Hindlimb muscle (tissue), 1 donor: ENCODE results near the gene TIMMDC1. TPM values are rescaled to one million over a fixed set of nuclear protein-coding genes. Genes with fewer than 3 reads are reported as not detected.

Experiments used
- DNase-seq: peaks from one replicate; pipeline ENCODE4 v3.0.0-alpha.2; 2013
- polyA plus RNA-seq: library from polyadenylated mRNA; unstranded; fragments of 120-200 nt; gene quantifications from one replicate; pipeline ENCODE4 v1.2.1, GENCODE V29; 2013; ENCODE audit not compliant: insufficient read length

TIMMDC1 gene
- 70.1 TPM for polyA plus RNA-seq

DNA sequence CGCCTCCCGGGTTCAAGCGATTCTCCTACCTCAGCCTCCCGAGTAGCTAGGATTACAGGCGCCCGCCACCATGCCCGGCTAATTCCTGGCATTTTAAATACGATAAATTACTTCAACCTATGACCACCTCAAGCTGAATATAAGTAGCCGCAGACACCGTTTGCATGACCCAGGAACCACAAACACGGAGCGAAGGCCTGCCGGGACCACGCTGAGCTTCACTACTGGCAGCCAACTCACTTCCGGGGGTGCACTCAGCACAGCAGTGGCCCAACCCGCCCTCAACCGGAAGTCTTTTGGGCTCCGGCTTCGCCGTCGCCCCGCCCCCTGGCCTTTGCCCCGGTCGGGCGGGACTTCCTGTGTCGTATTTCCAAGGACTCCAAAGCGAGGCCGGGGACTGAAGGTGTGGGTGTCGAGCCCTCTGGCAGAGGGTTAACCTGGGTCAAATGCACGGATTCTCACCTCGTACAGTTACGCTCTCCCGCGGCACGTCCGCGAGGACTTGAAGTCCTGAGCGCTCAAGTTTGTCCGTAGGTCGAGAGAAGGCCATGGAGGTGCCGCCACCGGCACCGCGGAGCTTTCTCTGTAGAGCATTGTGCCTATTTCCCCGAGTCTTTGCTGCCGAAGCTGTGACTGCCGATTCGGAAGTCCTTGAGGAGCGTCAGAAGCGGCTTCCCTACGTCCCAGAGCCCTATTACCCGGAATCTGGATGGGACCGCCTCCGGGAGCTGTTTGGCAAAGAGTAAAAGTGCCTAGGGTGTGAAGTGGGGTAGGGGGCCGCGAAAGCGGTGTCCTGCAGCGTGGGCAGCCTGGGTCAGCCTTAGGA, at the start of gene TIMMDC1:
TIMMDC1 (plus strand) TSS at position 362 of the 826 bp plus-strand sequence; CDS start at position 549, 187 bp downstream.
- DNase-seq, result peak; percentile 97

DNA sequence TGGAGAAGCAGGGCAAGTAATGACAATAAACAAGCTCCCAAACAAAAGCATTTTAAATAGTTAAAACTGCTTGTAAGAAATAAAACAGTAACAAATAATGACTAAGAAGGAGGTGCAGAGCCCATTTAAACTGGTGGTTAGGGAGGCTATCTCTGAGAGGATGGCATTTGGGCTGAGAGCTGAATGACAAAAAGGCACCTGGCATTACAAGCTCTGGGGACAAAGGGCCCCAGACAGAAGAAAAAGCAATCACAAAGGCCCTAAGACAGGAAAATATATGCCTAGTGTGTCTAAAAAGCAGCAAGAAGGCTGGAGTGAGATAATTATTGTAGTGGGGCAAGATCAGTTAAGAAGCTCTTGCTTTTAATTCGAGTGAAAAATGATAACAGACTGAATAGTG, 44.5 kb upstream of the TIMMDC1 start:
- DNase-seq, result no peak

- no peak for DNase-seq
Observed at GRCh38 chr3:119456469-119456868, 41.9 kb upstream of the TIMMDC1 start.

DNA sequence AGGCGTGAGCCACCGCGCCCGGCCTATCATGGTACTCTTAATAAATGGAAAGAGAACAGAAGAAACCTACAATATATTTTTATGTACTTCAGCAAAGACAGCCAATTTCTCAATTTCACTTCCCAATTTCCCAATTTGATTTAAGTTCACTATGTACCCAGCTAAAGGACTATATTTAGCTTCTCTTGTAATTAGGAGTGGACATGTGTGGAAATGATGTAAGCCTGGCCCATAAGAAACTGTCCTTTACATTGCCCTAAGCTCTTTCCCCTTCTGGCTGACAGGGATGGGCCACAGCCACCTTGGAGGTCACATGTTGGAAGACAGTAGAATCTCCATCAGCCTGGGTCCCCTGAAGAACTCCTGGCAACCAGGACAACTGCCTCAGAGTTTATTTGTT, 41.1 kb upstream of the TIMMDC1 start:
- DNase-seq, result no peak

DNA sequence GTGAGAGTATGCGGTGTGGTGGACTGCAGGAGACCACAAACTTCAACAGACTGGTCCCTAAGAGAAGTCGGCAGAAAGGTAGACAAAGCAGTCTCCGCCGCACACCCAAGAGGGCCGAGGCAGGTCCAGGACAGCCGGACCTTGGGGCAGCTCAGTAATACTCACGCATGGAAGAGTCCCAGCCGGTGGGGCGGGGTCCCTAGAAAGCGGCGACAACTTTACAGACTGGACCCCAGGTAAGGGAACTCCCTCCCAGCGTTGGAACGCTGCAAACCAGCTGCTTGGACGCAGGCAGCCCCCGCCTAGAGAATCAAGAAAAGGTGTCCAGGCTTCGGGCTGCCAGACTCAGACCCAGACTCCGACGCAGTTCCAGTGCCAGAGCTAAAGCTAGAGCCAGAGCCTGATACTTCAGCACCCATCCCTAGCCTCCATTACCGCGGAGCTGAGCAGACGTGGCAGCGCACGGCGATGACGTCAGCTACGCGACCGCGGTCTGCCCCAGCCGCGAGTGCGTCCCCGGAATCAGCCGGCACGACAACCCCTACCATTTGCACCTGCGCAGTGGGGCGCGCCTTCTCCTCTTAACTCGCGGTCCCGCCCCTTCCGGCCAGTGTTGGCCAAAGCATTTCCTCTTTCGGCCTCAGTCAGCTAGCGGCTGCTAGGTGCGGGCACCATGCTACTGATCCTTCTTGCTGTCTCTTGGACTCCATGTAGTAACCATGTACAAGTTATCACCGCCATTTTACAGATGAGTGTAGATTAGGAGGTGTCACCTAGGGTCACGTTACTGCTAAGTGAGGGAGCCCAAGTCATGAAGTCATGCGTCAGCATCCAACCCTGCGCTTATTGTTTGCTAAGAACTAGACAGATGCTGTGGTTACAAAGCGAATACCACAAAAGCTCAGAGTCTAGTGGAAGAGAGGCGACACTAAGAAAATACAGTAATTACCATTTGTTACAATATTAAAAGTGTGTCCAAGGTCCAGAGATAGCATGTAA, 34.9 kb upstream of the TIMMDC1 start, which contains the start of gene TMEM39A:
TMEM39A (minus strand) TSS at position 445 of the 999 bp plus-strand sequence. CDS start 1,541 bp downstream, outside the sequence.
- DNase-seq, result peak; percentile 100

DNA sequence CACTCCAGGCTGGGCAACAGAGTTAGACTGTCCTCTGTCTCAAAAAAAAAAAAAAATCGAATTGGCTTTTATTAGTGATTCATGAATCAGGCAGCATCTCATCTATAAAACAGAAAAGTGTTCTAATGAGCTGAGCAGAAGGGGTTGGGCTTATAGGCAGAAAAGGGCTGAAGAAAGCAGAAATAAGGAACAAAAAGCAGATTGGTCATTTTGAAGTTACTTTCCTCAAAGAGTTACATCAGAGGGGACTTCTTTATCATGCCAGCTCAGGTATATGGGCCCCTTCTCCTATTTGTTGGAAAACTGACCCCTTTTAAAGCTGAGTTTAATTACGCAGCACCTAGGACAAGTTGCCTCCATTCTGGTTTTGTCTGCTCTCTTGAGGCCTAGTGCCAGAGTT, 30.3 kb upstream of the TIMMDC1 start:
- no peak for DNase-seq

GRCh38 chr3:119469418-119470189, 28.7 kb upstream of the TIMMDC1 start:
- DNase-seq, result peak; percentile 40

DNA sequence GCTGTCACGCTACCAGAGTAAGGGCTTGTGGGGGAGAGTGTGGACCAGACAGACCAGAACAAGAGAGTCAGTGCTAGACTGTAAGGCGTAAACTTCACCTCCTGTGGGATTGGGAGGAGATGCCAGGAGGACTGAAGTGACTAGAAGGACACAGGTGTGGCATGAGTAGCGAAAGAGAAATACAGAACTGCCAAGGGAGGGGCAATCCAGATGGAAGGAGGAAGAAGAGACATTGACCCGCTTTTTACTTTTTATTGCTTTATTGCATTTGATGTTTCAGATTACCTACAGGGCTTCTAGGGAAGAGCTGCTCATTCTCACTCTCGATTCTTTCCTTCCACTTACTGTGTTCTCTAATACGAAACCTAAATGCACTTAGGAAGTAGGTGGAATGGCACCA, 27.5 kb upstream of the TIMMDC1 start:
- no peak for DNase-seq

DNA sequence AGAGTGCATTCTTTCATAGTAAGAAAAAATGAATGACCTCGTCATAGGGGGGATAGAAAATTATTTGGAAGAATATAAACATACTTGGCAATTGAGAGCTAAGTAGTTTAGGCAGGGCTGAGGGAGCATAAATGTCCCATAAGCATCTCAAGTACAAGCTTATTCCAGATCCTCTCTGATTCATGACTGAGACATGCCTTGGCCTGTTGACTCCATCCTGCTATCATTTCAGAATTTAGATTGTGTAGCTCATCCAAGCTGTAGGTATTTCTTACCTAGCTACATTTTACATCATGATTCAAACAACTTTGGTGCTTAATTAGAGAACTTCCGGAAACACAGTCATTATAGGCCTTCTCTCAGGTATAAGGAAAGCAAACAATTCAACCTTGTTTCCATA, 17.3 kb upstream of the TIMMDC1 start:
- no peak for DNase-seq

DNA sequence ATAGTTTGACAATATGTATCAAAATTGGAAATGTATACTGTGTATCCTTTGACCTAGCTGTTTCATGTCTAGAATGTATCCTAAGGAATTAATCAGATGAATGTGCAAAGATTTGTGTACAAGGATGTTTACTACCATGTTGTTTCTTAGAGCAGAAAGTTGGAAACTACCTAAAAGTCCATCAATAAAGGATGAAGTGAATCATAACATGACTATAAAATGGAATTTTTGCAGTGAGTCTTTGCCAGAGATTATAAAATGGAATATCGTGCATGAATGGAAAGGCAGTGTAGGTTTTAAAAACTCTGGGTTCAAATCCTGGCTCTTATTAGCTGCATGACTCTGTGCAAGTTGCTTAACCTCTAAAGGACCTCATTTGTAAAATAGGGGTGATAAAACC, 15.2 kb upstream of the TIMMDC1 start:
- no peak for DNase-seq

DNA sequence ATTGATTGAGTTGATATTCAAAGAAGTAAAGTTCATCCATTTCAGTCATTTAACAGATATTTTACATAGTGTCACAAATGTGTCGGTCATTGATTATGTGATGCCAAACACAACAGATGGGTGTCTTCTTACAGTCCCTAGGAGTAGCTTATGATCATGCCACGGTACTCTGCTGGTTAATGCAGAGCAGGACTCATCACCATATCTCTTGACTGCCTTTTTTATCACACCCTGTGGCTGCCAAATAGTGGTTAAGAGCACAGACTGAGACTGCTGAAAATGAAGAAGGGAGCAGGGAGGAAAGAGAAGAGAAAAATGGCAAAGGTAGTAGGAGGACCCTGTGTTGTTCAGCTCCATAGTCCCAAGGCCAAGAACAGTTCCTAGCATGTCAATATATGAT, 12.8 kb upstream of the TIMMDC1 start:
- DNase-seq, result no peak

DNA sequence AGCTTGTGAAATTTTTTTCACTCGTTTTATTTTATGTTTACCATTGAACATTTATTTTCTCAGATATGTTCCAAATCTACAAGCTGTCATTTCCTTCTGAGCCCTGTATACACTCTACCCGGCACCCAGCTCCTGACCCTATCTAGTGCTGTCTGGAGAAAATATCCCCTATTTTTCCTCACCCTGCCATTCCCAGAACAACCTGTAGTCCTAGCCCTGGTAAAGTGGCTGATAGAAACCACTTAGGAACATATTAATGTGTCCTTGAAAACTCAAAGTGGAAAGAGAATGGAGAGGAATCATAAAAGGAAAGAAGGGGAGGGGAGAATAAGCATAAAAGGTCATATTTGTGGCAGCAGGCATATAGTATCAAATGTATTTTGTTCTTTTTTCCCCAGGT, 8.2 kb upstream of the TIMMDC1 start:
- DNase-seq, result no peak

DNA sequence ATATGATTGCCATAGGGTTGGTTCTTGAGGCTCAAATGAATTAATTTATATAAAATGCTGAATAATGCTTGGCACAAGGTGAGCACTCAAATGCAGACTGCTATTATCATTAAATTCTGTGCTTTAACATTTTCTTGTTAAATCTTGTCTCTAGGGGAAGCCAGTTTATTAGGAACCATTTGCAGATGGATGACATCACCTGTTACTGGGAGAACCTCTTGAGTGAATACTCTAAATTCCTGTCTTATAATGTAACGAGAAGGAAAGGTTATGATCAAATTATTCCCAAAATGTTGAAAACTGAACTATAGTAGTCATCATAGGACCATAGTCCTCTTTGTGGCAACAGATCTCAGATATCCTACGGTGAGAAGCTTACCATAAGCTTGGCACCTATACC, 6.2 kb upstream of the TIMMDC1 start:
- DNase-seq, result no peak

GRCh38 chr3:119492810-119493209, 5.5 kb upstream of the TIMMDC1 start:
- DNase-seq, result no peak

DNA sequence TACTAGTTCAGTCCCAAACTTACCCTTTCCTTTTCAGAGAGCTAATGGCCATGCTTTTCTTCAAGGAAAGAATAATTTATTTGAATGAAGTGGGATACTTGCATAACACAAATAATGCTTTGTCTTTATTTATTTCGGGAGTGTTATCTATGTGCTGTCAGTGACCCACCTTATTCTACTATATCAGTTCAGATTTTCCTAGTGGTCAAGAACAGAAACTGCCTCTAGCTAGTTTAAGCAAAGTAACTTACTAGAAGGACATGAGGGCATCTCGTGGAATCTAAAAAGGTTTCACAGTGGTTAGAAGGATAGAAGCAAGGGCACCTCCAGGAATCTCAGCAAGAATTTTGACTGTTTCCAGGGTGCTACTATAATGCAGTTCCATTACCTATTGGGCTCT, 3.8 kb upstream of the TIMMDC1 start:
- no peak for DNase-seq

GRCh38 chr3:119497820-119498185, 544 bp upstream of the TIMMDC1 start:
- DNase-seq, result peak; percentile 34

GRCh38 chr3:119500265-119500664, 1.9 kb downstream of the TIMMDC1 start:
- DNase-seq, result no peak

- no peak for DNase-seq
Observed at GRCh38 chr3:119500901-119501300, 2.6 kb downstream of the TIMMDC1 start.

GRCh38 chr3:119506631-119507030, 8.3 kb downstream of the TIMMDC1 start:
- no peak for DNase-seq

DNA sequence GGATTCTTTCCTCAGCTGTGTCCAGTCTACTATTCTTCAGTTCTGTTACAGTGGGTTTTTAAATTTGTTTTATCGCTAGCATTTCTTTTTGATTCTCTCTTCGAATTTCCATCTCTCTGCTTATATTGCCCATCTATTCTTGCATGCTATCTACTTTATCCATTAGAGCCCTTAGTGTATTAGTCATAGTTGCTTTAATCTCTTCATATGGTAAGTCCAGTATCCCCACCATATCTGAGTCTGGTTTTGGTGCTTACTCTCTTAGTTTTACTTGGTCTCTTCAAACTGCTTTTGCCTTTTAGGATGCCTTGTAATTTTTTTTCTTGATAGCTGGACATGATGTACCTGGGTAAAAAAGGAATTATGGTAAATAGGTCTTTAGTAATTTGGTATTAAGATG, 9.1 kb downstream of the TIMMDC1 start:
- no peak for DNase-seq

DNA sequence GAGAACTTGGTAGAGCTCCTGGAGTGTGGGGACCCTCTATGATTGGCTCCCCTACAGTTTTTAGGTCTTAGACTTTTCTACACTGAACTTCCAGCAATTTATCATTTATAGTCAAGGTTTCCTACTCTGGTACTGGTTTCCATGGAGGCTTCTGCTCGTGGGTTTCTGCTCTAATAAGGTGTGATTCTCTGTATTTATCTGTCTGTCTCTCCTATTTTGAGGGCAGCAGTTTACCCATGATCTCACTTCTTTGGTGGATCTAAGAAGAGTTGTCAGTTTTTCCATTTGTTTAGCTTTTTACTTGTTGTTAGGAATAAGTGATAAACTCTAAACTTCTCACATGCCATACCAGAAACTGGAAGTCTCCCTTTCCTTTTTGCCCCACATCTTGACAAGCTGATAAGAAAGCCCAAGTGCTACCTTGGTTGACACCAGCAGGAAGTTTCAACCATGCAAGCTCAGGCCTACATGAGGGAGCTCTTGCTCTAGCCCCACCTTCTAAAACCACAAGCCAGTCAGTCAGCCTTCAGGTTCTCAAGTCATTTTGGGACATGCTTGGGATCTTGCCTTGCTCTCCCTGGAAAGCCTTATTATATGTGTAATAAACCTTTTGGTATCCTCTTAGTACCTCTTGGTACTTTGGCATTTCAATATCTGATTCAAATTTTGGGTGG, 10.0 kb downstream of the TIMMDC1 start:
- DNase-seq, result no peak

- no peak for DNase-seq
Observed at GRCh38 chr3:119510690-119511089, 12.3 kb downstream of the TIMMDC1 start.
